SIG-M5 (cell line): Measurements from ENCODE around the gene LRMDA.
"Not testable (repeated sequence)": the region's sequence is repeated elsewhere in the genome, so short reads cannot be mapped to it uniquely, and the experiment has no call there.

Source experiments
- DNase-seq: peaks from one replicate; lab custom pipeline; 2025; lab: John Stamatoyannopoulos, UW

The LRMDA gene

GRCh38 chr10:76554033-76554408, 1122.6 kb downstream of the LRMDA start:
- no peak for DNase-seq

- DNase-seq: no peak
Measured at GRCh38 chr10:76554478-76554877, 1123.1 kb downstream of the LRMDA start.

GRCh38 chr10:76555067-76555670, 1123.7 kb downstream of the LRMDA start:
- no peak for DNase-seq

- no peak for DNase-seq
Measured at GRCh38 chr10:76557366-76557765, 1125.9 kb downstream of the LRMDA start.

- DNase-seq: no peak
Measured at GRCh38 chr10:76558586-76558985, 1127.2 kb downstream of the LRMDA start.

- no peak for DNase-seq
Measured at GRCh38 chr10:76558996-76559891, 1127.8 kb downstream of the LRMDA start.

- no peak for DNase-seq
Measured at GRCh38 chr10:76559892-76560220, 1128.4 kb downstream of the LRMDA start.

- DNase-seq: no peak
Measured at GRCh38 chr10:76560338-76560737, 1128.9 kb downstream of the LRMDA start.

GRCh38 chr10:76563286-76563685, 1131.9 kb downstream of the LRMDA start:
- DNase-seq: no peak

GRCh38 chr10:76572021-76572420, 1140.6 kb downstream of the LRMDA start:
- DNase-seq: no peak

GRCh38 chr10:76576276-76576962, 1145.0 kb downstream of the LRMDA start:
- DNase-seq: no peak

GRCh38 chr10:76577455-76577854, 1146.0 kb downstream of the LRMDA start:
- DNase-seq: no peak

- DNase-seq: no peak
Measured at GRCh38 chr10:76581506-76582256, 1150.3 kb downstream of the LRMDA start.

- no peak for DNase-seq
Measured at GRCh38 chr10:76582531-76582930, 1151.1 kb downstream of the LRMDA start.

- DNase-seq: no peak
Measured at GRCh38 chr10:76583711-76584161, 1152.3 kb downstream of the LRMDA start.

GRCh38 chr10:76584466-76584865, 1153.0 kb downstream of the LRMDA start:
- DNase-seq: not testable (repeated sequence)
